Suppressor macrophage (primary cell): Measurements from ENCODE around the gene SCART1.
"Not testable (repeated sequence)": the region's sequence is repeated elsewhere in the genome, so short reads cannot be mapped to it uniquely, and the experiment has no call there.

Experiments
- DNase-seq, 4 experiments: peaks; one replicate each; pipeline ENCODE4 v3.0.0-alpha.2; 2020 to 2022

The SCART1 gene

DNA sequence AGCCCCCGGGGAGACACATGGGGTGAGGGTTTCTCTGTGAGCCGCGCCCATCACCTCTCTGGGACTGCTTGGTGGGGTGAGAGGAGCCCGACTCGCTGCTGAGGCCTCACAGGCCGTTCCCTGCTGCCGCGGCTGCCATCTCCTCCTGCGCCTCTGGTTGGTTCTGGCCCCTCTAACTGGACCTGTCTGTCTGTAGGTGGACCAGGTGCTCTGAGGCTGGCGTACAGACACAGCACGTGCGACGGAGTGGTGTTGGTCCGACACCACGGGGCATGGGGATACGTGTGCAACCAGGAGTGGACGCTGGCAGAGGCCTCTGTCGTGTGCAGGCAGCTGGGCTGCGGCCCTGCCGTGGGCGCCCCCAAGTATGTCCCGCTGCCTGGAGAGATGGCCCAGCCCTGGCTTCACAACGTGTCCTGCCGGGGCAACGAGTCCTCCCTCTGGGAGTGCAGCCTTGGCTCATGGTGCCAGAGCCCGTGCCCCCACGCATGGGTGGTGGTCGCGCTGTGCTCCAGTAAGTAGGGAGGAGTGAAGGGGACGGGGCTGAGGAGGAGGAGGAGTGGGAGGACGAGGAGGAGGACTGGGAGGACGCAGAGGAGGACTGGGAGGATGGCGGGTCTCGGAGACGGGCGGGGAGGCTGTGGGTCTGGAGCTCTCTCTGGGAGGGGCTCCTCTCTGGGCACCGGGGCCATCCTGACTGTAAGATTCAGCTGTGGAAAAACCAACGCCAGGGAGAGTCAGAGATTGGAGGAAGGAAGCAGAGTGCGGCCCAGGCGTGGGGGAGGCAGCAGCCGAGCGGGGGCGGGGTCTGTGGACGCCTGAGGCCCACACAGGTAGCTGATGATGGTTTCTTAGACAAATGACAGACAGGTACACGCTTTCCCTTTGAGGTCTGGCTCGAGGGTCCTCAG lies 2.6 kb downstream of the SCART1 start:
- DNase-seq, result no peak

DNA sequence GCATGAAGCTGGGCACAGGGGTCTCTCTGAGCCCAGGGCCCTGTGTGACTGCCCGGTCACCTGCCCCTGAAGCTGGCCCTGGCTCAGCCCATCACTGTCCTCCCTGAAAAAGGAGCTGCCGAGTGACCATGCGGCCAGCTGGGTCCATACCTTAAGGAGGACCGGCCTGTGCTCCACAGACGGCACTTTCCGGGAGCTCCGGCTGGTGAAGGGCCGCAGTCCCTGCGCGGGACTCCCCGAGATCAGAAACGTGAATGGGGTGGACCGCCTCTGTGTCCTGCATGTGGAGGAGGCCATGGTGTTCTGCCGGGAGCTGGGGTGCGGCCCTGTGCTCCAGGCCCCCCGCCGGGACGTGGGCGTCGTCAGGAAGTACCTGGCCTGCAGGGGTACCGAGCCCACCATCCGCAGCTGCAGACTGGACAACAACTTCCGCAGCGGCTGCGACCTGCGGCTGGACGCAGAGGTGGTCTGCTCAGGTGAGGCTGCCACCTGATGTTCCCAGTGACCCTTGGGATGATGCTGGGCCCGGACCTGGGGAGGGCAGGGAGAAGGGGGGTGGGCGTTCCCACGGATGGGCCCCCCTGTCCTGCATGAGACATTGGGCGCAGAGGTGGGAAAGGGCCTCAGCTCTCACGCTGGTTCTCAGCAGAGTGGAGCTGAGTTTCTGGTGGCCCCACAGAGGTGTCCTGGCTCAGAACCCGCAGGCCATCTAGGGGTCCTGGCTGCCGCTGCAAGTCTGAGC lies 3.5 kb downstream of the SCART1 start:
- DNase-seq, result no peak

DNA sequence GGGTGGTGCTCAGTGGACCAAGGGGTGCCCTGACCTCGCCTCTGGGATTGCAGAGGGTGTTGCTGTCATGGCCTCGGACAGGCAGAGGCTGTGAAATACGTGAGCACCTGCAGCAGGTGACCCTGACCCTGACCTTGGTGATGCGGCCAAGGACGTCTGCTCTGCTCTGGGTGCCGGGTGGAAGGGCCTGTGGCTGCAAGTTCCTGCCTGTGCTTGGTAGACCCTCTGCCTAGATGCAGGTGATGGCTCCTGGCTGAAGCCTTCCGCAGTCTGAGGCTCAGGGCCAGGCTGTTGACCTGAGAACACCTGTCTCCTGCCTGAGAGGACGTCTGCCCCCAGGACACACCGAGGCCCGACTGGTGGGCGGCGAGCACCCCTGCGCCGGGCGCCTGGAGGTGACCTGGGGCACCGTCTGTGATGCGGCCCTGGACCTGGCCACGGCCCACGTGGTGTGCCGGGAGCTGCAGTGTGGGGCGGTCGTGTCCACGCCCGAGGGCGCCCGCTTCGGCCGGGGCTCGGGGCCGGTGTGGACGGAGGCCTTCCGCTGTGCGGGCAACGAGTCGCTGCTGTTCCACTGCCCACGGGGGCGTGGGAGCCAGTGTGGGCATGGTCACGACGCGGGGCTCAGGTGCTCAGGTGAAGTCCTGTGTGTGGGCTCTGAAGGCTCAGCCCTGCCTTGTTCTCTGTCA lies 4.4 kb downstream of the SCART1 start:
- DNase-seq, result no peak

DNA sequence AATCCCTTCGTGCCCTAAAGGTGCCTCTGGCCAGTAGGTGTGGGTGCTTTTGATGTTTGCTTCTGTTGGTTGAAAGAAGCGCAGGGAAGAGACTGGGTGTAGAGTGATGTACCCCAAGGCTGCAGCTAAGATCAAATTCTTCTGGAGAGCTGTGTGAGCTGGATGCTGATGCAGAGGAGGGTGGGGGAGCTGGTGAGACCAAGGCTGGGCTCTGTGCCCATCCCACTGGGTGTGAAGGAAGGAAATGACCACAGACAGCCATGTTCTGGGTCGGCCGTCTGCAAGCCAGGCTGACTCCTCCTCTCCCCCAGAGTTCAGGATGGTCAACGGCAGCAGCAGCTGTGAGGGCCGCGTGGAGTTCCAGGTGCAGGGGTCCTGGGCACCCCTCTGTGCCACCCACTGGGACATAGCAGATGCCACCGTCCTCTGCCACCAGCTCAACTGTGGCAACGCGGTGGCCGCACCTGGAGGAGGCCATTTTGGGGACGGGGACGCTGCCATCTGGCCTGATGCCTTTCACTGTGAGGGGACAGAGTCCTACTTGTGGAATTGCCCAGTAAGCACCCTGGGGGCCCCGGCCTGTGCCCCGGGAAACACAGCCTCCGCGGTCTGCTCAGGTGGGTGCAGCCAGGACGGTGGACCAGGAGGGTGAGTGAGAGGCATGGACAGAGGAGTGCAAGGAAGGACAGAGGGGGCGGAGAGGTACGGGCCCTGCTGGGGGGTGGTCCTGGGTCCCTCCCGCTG lies 5.1 kb downstream of the SCART1 start:
- DNase-seq, result no peak

DNA sequence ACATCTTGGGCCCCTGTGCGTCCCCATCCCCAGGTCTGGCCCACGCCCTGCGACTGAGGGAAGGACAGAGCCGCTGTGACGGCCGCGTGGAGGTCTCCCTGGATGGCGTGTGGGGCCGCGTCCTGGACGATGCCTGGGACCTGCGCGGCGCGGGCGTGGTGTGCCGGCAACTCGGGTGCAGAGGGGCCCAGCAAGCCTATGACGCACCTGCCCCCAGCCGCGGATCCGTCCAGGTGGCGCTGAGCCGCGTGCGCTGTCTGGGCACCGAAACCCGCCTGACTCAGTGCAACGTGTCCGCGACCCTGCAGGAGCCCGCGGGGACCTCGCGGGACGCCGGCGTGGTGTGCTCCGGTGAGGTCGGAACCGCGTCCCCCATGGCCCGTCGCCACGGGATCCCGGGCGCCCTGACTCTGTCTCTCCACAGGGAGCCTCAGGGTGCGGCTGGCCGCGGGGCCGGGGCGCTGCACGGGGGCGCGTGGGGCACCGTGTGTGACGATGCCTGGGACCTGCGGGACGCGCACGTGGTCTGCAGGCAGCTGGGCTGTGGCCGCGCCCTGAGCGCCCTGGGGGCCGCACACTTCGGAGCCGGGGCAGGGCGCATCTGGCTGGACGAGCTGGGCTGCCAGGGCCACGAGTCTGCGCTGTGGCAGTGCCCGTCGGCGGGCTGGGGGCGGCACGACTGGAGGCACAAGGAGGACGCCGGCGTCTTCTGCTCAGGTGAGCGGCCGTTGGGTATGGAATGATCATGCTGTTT lies 5.9 kb downstream of the SCART1 start:
- no peak for DNase-seq

DNA sequence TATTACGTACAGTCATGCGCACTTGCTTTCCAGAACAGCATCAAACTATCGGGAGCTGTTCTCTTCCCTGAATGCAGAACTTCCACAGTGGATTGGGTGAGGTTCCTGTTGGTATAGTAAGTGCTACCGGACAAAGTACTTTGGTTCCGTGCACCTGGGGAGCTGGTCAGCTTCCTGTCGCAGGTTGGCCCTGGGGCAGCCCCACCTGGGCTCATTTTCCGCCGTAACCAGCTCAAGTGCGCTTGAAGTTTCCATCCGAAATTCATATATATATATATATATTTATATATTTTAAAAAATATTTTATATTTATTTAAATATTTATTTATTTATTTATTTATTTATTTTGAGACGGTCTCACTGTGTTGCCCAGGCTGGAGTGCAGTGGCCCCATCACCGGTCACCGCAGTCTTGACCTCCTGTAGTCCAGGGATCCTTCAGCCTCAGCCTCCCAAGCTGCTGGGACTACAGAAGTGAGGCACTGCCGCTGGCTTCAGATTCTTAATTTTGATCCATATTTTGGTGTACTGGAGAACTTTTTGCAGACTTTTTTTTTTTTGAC lies 6.5 kb downstream of the SCART1 start:
- no peak for DNase-seq

DNA sequence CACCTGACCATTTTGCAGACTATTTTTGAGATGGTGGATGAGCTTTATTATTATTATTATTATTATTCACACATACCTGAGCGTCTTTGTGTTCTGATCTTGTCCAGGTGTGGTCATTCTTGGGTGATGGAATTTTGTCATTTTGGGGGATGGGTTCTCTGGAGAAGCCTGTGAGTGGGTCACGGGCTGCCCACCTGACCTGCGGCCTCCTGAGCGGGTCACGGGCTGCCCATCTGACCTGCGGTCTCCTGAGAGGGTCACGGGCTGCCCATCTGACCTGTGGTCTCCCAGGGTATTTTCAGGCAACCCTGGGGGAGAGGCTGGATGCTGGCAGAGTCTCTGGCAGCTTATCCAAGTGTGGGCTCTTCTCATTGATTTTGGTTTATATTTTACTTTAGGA lies 7.3 kb downstream of the SCART1 start:
- no peak for DNase-seq

DNA sequence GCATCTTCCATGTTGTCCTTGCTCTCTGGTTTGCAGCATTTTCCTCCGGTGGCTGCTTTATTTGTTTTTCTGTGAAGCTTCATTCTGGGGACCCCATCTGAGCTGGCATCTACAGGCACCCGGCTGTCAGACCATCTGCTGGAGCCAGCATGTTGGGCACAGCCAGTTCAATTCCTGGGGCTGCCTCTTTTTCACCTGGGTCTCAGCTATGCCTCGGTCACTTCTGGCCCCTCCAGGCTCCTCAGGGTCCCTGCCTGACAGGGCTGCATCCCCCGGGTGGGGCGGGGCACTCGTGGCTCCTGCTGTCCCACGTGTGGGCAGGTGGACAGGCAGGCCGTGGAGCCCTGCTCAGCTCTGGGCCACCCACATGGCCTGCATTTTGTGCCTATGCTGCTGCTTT lies 8.1 kb downstream of the SCART1 start:
- no peak for DNase-seq

DNA sequence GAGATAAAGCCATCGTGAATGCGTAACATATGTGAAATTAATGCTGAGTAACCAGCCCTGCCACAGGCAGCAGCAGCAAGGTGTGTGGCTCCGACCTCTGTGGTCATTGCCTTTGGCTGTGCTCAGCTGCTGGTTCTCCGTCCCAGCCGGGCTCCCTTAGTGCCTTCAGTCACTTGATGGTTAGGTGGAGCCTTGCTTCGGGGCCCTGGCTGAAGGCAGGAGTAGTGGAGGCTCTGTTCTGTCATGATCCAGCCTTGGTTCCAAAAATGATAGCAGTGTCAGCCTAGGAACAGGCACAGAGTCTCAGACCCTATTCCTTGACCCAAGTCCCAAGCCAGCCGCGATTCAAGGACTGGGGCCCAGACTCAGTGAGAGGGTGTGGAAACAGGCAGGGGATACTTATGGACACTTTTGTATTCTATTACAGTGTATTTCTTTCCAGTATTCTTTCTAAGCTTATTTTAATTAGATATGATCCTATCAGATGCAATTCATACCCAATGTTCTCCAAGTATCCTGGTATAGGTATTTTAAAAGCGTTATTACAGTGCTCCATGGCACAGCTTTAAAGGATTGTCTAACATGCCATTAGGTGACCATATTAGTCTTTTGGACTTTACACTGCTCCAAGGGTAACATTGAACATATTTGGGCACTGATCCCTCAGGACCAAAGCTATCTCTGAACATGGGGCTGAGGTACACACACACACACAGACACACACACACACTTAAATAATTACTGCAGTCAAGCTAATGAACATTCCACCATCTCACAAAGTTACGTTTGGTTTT lies 9.0 kb downstream of the SCART1 start:
- DNase-seq, result no peak

DNA sequence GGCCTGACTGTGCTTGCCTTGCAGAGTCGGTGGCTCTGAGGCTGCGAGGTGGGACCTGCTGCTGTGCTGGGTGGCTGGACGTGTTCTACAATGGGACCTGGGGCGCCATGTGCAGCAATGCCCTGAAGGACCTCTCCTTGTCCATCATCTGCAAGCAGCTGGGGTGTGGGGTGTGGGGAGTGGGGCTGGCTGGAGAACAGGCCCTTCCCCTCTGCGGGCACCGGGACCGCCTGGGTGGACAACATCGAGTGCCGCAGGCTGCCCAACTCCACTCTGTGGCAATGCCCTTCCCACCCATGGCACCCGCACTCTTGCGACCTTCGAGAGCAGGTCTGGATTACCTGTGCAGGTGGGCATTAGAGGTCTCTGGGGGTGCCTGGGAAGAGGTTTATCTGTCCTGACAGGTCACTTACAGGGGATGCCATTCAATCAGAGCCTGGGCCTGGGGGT lies 10.9 kb downstream of the SCART1 start:
- no peak for DNase-seq

DNA sequence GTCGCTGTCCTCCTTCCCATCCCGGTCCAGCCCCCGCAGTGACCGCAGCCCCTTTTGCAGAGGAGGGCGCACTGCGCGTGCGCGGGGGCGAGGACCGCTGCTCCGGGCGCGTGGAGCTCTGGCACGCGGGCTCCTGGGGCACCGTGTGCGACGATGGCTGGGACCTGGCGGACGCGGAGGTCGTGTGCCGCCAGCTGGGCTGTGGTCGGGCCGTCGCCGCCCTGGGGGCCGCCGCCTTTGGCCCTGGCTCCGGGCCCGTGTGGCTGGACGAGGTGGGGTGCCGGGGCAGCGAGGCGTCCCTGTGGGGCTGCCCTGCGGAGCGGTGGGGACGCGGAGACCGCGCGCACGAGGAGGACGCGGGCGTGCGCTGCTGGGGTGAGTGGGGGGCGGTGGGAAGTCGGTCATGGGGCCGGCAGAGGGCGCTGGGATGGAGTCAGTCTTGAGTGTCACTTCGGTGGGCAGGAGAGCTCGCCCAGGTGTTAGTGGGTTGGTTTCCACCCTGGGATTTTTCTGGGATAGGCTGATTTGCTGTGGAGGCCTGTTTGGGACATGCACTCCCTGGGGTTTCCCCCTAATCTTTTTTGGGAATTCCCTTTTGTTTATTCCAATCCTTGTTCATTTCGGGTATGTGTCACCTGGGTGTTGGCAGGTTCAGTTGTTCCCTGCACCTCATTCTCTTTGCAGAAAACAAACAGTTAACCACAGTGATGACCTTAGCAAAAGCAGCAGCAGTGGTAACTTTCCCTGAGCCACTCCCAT lies 11.6 kb downstream of the SCART1 start:
- DNase-seq, result no peak

DNA sequence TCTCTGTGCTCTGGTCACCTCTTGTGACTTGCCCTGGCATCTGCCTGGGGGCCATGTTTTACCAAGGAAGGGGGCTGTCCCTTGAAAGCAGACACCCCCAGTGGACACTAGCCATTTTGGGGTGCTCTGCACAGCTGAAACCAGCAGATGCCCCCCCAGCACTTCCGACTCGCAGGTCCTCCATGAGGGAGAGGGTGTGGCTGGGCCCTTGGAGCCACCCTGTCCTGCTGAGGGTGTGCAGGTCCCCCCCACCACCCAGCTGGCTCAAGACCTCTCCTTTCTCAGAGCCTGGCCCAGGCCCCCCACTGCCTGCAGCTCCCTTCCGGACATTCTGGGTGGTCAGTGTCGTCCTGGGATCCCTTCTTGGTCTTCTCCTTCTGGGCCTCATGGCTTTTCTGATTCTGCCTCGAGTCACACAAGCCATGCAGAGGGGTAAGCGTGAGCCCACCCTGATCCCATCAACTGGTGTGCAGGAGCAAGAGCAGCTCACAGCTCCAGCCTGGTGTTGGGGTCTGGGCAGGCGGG lies 12.3 kb downstream of the SCART1 start:
- no peak for DNase-seq

DNA sequence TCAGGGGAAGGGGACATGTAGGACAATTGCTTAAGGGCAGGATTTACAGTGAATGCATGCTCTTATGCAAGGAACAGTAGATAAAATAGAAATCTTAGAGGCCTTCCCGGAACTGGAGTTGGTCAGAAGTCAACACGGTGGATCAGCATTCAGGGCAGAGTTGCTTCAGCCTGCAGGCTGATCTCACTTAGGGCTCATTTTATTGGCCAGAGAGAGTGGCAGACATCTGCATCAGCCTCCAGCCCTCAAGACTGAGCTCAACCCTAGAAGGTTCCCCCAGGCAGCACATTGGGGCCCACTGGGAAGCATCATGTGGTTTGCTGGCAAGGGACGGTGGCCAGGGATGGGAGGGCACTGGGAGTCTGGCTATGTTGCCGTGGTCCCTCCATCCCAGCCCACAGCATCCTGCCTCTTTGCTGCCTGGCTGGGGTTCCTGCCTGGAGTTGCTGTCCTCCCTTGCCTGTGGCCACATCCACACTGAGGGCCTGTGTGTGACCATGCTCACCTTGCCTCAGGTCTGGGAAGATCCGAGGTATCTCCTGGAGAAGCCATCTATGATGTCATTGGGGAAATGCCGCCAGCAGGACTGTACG lies 13.0 kb downstream of the SCART1 start:
- no peak for DNase-seq

DNA sequence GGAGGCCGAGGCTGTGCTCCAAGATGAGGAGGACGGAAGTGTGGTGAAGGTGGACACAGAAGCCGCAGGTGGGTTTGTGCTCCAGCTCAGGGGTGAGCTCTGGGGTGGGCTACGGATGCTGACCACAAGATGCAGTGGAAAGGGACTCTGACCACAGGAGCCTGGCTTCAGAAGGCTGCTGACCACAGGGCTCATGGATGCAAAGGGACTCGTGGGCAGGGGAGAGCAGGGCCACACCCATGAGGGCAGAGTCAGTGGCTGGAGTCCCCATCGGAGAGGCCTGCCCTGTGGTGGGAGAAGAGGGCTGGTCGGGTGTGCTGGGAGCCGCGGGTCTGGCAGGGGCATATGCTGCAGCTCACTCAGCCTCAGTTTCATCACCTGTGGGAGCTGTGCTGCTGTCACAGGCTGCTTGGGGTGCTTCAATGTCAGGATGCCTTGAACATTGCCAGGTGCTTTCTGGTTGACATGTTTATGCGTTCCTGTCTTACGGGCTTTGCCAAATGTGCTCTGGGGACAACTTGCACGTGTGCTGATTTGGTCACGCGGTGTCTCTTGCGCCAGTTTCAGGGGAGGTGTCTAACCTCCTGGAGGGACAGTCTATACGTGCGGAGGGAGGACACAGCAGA lies 13.7 kb downstream of the SCART1 start:
- no peak for DNase-seq

DNA sequence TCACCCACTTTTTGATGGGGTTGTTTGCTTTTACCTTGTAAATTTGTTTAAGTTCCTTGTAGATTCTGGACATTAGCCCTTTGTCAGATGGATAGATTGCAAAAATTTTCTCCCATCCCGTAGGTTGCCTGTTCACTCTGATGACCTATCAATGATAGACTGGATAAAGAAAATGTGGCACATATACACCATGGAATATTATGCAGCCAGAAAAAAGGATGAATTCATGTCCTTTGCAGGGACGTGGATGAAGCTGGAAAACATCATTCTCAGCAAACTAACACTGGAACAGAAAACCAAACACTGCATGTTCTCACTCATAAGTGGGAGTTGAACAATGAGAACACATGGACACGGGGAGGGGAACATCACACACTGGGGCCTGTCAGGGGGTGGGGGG lies 15.5 kb downstream of the SCART1 start:
- DNase-seq, result not testable (repeated sequence)

DNA sequence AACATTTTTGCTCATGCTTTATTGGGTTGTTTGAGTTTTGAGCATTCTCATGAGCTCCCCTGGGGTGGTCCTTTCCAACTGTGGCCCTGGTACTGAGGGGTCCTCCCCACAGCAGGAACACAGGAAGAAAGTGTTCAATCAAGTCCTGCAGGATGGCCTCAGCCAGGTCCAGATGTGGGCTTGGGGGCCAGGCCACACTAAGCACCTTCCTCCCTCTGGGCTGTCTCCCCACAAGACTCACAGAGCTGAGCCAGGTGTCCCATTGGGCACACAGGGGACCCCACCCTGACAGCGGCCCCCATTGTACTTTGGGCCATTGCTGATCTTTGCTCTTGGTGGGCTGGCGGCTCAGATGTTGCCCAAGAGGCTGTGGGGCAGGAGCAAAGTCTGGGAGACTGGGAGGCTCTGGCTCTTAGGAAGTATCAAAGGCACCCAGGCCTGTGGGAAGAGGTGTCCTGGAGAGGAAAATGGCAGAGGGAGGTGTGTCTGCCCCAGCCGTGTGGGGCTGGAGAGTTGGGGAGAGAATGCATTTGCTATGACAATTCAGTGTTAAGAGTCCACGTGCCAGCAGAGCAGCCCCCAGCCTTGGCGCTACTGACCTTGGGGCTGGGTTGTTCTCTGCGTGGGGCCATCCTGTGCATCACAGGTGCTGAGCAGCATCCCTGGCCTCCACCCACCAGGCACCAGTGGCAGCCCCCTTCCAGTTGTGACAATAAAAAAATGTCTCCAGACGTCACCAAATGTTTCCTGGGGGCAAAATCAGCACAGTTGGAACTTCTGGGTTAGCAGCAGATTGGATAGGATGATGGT lies 17.8 kb downstream of the SCART1 start:
- DNase-seq, result no peak

DNA sequence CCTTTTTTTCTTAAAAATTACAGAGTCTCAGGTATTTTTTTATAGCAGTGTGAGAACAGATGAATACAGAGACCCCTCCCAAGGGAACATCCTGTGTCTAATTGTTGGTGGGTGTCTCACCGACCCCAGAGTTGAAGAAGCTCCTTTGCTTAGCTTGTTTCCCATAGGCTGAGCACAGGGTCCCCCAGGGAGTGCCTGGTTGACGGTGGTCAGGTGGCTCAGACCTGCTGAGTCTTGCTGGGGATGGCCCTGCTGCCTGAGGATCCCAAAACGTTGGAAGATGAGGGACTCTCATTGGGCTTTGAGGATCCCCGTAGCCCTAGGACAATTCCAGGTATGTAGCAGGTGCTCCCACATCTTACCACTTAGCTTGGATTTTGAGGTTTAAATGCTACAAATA lies 19.5 kb downstream of the SCART1 start:
- DNase-seq, result no peak

DNA sequence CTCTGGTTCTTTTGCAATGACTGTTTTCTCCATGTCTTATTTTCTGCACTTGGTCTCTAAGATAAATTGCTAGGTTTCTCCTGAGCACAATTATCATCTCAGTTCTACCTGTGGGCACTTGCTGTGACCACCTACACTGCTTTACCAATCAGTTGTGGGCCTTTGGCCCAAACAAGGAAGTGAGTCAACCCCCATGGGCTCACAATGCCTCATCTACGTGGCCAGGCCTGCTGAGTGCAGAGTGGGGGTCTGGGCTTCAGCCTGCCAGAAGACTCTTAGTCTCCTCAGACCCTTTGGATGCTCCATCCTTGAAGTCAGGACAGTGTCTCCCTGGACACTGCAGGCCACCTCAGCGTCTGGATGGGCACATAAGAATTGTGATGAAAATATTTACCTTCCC lies 20.3 kb downstream of the SCART1 start:
- no peak for DNase-seq
